HepG2 (cell line): ENCODE results near the gene DGCR2. TPM values are rescaled to one million over a fixed set of nuclear protein-coding genes. Genes with fewer than 3 reads are reported as not detected.
A peak's percentile ranks its signal among the peaks of the same experiment; 100 is the strongest.

ENCODE experiments used
- ATF1 ChIP-seq: IDR thresholded peaks from 2 replicates; pipeline ENCODE4 v1.6.1; 2016; ENCODE audit warnings: mild to moderate bottlenecking, control low read depth
- ELF4 ChIP-seq: sonication (generic); formaldehyde crosslinking; IDR thresholded peaks from 2 replicates; pipeline ENCODE4 v1.5.0; 2020; ENCODE audit warnings: missing genetic modification reagents, mild to moderate bottlenecking, moderate library complexity, borderline replicate concordance
- HNRNPH1 ChIP-seq: fragments of 200-400 bp; formaldehyde crosslinking; optimal IDR thresholded peaks from 2 replicates; pipeline ENCODE3; 2017; ENCODE audit warnings: mild to moderate bottlenecking, low read depth, low read length
- SMARCC2 ChIP-seq: fragments of 450-650 bp; IDR thresholded peaks from 2 replicates; pipeline ENCODE4 v1.6.1; 2017; ENCODE audit warnings: antibody characterized with exemption, mild to moderate bottlenecking
- ZC3H13 ChIP-seq: sonication (generic); formaldehyde crosslinking; IDR thresholded peaks from 2 replicates; pipeline ENCODE4 v1.8.1; 2023; ENCODE audit warnings: mild to moderate bottlenecking, missing genetic modification reagents, moderate library complexity
- ZKSCAN5 ChIP-seq: sonication (generic); formaldehyde crosslinking; IDR thresholded peaks from 2 replicates; pipeline ENCODE4 v1.5.1; 2020; ENCODE audit warnings: mild to moderate bottlenecking, missing genetic modification reagents
- ZNF550 ChIP-seq: sonication (generic); formaldehyde crosslinking; IDR thresholded peaks from 2 replicates; pipeline ENCODE4 v1.4.0; 2020; ENCODE audit warnings: mild to moderate bottlenecking, missing genetic modification reagents, borderline replicate concordance
- ZNF598 ChIP-seq: sonication (generic); formaldehyde crosslinking; IDR thresholded peaks from 2 replicates; pipeline ENCODE4 v1.5.1; 2020; ENCODE audit warnings: mild to moderate bottlenecking, missing genetic modification reagents, borderline replicate concordance
- ZNF672 ChIP-seq: sonication (generic); formaldehyde crosslinking; IDR thresholded peaks from 2 replicates; pipeline ENCODE4 v1.8.1; 2022; ENCODE audit warnings: missing genetic modification reagents
- polyA plus RNA-seq, 8 experiments: library from polyadenylated mRNA; depleted of rRNA in 3 of 8; stranded (reverse) in 7 of 8; unstranded in 1 of 8; fragments of >200 nt; fragmentation: Illumina TruSeq in 4 of 8; extraction: Trizol in 4 of 8; gene quantifications; 2 replicates each; pipeline versions ENCODE4 v1.2.1 to v1.2.3, GENCODE V29; 2011 to 2016; ENCODE audit warnings: low read depth in 4 of 8, missing spikeins in 1 of 8, mixed read lengths in 1 of 8; ENCODE audit not compliant: insufficient read depth in 1 of 8
- total RNA-seq, 5 experiments: library from RNA; depleted of rRNA; stranded (reverse); fragments of >200 nt; fragmentation: Illumina TruSeq; extraction: Trizol; gene quantifications; 2 replicates each; pipeline ENCODE4 v1.2.3, GENCODE V29; 2016; ENCODE audit warnings: low read depth in 1 of 5
- TF ChIP-seq, protein P1 (sequence below): sonication (generic); formaldehyde crosslinking; IDR thresholded peaks from 2 replicates; pipeline ENCODE4 v1.9.0; 2021; ENCODE audit warnings: missing genetic modification reagents, mild to moderate bottlenecking, borderline replicate concordance
- TF ChIP-seq, protein P2 (sequence below): sonication (generic); formaldehyde crosslinking; IDR thresholded peaks from 2 replicates; pipeline ENCODE4 v1.4.0; 2020; ENCODE audit warnings: missing genetic modification reagents
- TF ChIP-seq, protein P3 (sequence below): sonication (generic); formaldehyde crosslinking; IDR thresholded peaks from 2 replicates; pipeline ENCODE4 v1.4.0; 2020; ENCODE audit warnings: mild to moderate bottlenecking, missing genetic modification reagents

The DGCR2 gene
- total and polyA plus RNA-seq, 2 of the 13 experiments (the other 11 are each of a cell fraction or from before 2014, with no cell fraction given), result 23.1 to 35.3 TPM

DNA sequence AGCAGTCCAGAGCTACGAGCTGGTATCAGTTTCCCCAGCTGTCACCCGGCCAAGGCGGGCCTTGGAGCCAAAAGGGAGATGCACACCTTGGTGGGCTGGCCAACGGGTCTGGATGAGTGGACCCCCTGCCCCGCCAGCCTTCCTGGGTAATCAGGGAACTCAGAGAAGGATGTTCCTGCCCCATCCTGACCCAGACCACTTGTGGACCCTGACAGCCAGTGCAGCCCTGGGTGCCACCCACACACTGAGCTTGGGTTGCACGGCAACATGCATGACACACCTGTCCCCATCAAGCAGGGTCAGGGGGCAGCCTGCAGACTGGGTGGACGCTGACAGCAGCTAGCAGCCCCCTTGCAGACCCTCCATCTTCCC is 47.7 kb upstream of the DGCR2 start (continued):
- 0 out of 2 replicates have a peak, but pooled peaks have one; percentile 61 for TF ChIP-seq ZC3H13 (CRISPR knock-in tag)
- TF ChIP-seq ELF4 (CRISPR knock-in tag), result no peak
- no peak for TF ChIP-seq ZNF672 (CRISPR knock-in tag)
- TF ChIP-seq, protein P1, sequence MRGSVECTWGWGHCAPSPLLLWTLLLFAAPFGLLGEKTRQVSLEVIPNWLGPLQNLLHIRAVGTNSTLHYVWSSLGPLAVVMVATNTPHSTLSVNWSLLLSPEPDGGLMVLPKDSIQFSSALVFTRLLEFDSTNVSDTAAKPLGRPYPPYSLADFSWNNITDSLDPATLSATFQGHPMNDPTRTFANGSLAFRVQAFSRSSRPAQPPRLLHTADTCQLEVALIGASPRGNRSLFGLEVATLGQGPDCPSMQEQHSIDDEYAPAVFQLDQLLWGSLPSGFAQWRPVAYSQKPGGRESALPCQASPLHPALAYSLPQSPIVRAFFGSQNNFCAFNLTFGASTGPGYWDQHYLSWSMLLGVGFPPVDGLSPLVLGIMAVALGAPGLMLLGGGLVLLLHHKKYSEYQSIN, result no peak
- TF ChIP-seq, protein P2, sequence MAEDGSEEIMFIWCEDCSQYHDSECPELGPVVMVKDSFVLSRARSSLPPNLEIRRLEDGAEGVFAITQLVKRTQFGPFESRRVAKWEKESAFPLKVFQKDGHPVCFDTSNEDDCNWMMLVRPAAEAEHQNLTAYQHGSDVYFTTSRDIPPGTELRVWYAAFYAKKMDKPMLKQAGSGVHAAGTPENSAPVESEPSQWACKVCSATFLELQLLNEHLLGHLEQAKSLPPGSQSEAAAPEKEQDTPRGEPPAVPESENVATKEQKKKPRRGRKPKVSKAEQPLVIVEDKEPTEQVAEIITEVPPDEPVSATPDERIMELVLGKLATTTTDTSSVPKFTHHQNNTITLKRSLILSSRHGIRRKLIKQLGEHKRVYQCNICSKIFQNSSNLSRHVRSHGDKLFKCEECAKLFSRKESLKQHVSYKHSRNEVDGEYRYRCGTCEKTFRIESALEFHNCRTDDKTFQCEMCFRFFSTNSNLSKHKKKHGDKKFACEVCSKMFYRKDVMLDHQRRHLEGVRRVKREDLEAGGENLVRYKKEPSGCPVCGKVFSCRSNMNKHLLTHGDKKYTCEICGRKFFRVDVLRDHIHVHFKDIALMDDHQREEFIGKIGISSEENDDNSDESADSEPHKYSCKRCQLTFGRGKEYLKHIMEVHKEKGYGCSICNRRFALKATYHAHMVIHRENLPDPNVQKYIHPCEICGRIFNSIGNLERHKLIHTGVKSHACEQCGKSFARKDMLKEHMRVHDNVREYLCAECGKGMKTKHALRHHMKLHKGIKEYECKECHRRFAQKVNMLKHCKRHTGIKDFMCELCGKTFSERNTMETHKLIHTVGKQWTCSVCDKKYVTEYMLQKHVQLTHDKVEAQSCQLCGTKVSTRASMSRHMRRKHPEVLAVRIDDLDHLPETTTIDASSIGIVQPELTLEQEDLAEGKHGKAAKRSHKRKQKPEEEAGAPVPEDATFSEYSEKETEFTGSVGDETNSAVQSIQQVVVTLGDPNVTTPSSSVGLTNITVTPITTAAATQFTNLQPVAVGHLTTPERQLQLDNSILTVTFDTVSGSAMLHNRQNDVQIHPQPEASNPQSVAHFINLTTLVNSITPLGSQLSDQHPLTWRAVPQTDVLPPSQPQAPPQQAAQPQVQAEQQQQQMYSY, result no peak
- no peak for TF ChIP-seq HNRNPH1
- no peak for TF ChIP-seq ZKSCAN5 (CRISPR knock-in tag)
- TF ChIP-seq ATF1 (CRISPR knock-in tag), result no peak
- TF ChIP-seq ZNF598 (CRISPR knock-in tag), result 0 out of 2 replicates have a peak, but pooled peaks have one; percentile 32
- TF ChIP-seq, protein P3, sequence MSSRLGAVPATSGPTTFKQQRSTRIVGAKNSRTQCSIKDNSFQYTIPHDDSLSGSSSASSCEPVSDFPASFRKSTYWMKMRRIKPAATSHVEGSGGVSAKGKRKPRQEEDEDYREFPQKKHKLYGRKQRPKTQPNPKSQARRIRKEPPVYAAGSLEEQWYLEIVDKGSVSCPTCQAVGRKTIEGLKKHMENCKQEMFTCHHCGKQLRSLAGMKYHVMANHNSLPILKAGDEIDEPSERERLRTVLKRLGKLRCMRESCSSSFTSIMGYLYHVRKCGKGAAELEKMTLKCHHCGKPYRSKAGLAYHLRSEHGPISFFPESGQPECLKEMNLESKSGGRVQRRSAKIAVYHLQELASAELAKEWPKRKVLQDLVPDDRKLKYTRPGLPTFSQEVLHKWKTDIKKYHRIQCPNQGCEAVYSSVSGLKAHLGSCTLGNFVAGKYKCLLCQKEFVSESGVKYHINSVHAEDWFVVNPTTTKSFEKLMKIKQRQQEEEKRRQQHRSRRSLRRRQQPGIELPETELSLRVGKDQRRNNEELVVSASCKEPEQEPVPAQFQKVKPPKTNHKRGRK (CRISPR knock-in tag), result no peak
- no peak for TF ChIP-seq ZNF550 (CRISPR knock-in tag)
- no peak for TF ChIP-seq SMARCC2
